Transverse colon (tissue), 4 donors: ENCODE measurements around the gene PPFIA3. TPM values are rescaled to one million over a fixed set of nuclear protein-coding genes. Genes with fewer than 3 reads are reported as not detected.
A peak's percentile ranks its signal among the peaks of the same experiment; 100 is the strongest.

Experiments
- DNase-seq: peaks from one replicate; pipeline ENCODE4 v3.0.0-alpha.2; 2019
- H3K27ac ChIP-seq, 4 donors: fragments of 200-600 bp; sonication (generic); 2 replicates each; pipeline ENCODE4 v1.5.1; 2016 to 2018; ENCODE audit warnings: inconsistent platforms in 4 of 4
- H3K27me3 ChIP-seq: fragments of 200-600 bp; sonication (generic); 2 replicates; pipeline ENCODE4 v1.5.1; 2017; ENCODE audit warnings: inconsistent platforms
- H3K36me3 ChIP-seq, 4 donors: fragments of 200-600 bp; sonication (generic); 2 replicates each; pipeline ENCODE4 v1.5.1; 2017 to 2019; ENCODE audit warnings: inconsistent platforms in 4 of 4
- H3K4me1 ChIP-seq, 4 donors: fragments of 200-600 bp; sonication (generic); 2 replicates each; pipeline ENCODE4 v1.5.1; 2017 to 2020; ENCODE audit warnings: inconsistent platforms in 4 of 4
- H3K4me3 ChIP-seq, 4 donors: fragments of 200-600 bp; sonication (generic); 1 replicate in 1 of 4; 2 replicates in 3 of 4; pipeline versions ENCODE4 v1.5.1 to v1.6.1; 2017 to 2019; ENCODE audit warnings: inconsistent platforms in 4 of 4
- H3K9me3 ChIP-seq, 2 donors: fragments of 200-600 bp; sonication (generic); 2 replicates each; pipeline ENCODE4 v1.5.1; 2017 to 2019; ENCODE audit warnings: inconsistent platforms in 2 of 2
- POLR2AphosphoS5 ChIP-seq, 3 donors: sonication (generic); formaldehyde crosslinking; IDR thresholded peaks; one replicate each; pipeline ENCODE4 v1.6.1; 2016; ENCODE audit warnings: antibody characterized with exemption in 3 of 3
- WGBS, 2 donors: methylation state at CpG; one replicate each; pipeline ENCODE4 v1.1.5; 2018; ENCODE audit warnings: low coverage in 1 of 2; 5-methylcytosine and 5-hydroxymethylcytosine counted together
- in situ Hi-C, 4 donors: fragments of 200-750 bp; cut with MboI; loops; one replicate each; pipeline versions ENCODE4 v1.15.0 to v1.15.1; 2017; ENCODE audit warnings: low sequenced_read_pairs in 3 of 4, low pct_ligation_motif_present in 1 of 4, low pct_unique_long_range_greater_than_20kb in 1 of 4
- intact Hi-C: fragments of 100-400 bp; cut with DNase I; formaldehyde crosslinking; loops from one replicate; pipeline ENCODE4 v1.15.1; 2023; ENCODE audit warnings: low total_unique reads
- small RNA-seq, 4 donors: library from RNA; depleted of rRNA; stranded (forward); fragments of <200 nt; gene quantifications; one replicate each; pipeline ENCODE3, GENCODE V24; 2016
- total RNA-seq, 4 donors: library from RNA; depleted of rRNA; stranded (reverse); fragments of >200 nt; gene quantifications; one replicate each; pipeline ENCODE4 v1.1.0, GENCODE V29; 2016
- TF ChIP-seq, protein P1 (sequence below), 5 experiments: fragments of 200-600 bp in 3 of 5; fragments of 450-650 bp in 2 of 5; sonication (generic) in 3 of 5; IDR thresholded peaks; 1 replicate in 2 of 5; 2 replicates in 3 of 5; pipeline ENCODE4 v1.5.1; 2016 to 2017; ENCODE audit warnings: antibody characterized with exemption in 5 of 5, inconsistent platforms in 3 of 5, mild to moderate bottlenecking in 2 of 5, moderate library complexity in 1 of 5

Gene PPFIA3
- total RNA-seq, 4 donors from 2014 or later, result 18.6 to 106 (median 19.9) TPM

DNA sequence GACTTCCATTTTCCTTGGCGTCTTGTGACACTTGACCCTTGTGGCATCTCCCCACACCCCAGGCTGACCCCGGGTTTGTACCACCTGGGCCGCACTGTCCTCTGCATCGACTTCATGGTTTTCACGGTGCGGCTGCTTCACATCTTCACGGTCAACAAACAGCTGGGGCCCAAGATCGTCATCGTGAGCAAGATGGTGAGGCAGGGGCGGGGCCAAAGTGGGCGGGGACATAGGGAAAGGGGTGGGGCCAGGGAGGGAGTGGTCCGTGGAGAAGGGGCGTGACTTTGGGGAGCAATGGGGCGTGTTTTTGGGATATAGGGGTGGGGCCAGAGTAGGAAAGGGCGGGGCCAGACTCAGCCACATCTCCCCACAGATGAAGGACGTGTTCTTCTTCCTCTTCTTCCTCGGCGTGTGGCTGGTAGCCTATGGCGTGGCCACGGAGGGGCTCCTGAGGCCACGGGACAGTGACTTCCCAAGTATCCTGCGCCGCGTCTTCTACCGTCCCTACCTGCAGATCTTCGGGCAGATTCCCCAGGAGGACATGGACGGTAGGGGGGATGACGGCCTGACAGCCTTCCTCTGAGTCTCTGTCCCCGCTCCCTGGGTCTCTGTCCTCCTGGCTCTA is 81.0 kb downstream of the PPFIA3 start:
- in situ Hi-C loops, result loop anchor here in 3 of 4 donors (10.0 to 25.0 kb wide), 3 partner anchors 106 to 116 kb away; partner anchors contain the start of gene SNRNP70 (in 2 of the 3)
- Histone ChIP-seq H3K27me3 (no peaks in the 10 kb centered on the region), H3K36me3 (peaks cover 0 to 20% (median 9%) of the 10 kb centered on the region in 4 donors), H3K9me3 (no peaks in the 10 kb centered on the region), H3K4me1 (peaks cover 9 to 65% (median 47%) of the 10 kb centered on the region in 4 donors), H3K27ac (peak overlapping the region; percentile 64 to 84 (median 70)), H3K4me3 (no peak overlapping the region)
- intact Hi-C loops, result loop anchor here (5.0 kb wide), 1 partner anchor 103 kb away; no protein-coding TSS in a partner anchor
- peak; percentile 61 for DNase-seq
- WGBS, 2 donors, result 86% methylated on average over 29 of the region's 29 CpGs; no CpG with 5 or more reads in 1 of the 2 donors
- peak in 1 of 3 donors; percentile 16 for TF ChIP-seq POLR2AphosphoS5 (IDR thresholded peaks at IDR 0.05)
- TF ChIP-seq, protein P1, sequence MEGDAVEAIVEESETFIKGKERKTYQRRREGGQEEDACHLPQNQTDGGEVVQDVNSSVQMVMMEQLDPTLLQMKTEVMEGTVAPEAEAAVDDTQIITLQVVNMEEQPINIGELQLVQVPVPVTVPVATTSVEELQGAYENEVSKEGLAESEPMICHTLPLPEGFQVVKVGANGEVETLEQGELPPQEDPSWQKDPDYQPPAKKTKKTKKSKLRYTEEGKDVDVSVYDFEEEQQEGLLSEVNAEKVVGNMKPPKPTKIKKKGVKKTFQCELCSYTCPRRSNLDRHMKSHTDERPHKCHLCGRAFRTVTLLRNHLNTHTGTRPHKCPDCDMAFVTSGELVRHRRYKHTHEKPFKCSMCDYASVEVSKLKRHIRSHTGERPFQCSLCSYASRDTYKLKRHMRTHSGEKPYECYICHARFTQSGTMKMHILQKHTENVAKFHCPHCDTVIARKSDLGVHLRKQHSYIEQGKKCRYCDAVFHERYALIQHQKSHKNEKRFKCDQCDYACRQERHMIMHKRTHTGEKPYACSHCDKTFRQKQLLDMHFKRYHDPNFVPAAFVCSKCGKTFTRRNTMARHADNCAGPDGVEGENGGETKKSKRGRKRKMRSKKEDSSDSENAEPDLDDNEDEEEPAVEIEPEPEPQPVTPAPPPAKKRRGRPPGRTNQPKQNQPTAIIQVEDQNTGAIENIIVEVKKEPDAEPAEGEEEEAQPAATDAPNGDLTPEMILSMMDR (IDR thresholded peaks at IDR 0.05), result no peak

Small RNA genes lying within 50 kb of the gene (small RNA-seq; reads per million reads assigned to genes)
- 0 reads per million in 4 donors for gene RN7SL708P

Other genes with a start within 250 kb of the PPFIA3 start
- gene PPP1R15A, start 247.1 kb upstream of the PPFIA3 start, total RNA-seq, result 100 to 1,000 TPM in 1 of 4 donors, 10 to 100 TPM in 3; 49.4 to 109 (median 69.5) TPM
- not detected for gene TULP2, start 220.8 kb upstream of the PPFIA3 start, total RNA-seq
- gene NUCB1, start 219.2 kb upstream of the PPFIA3 start, total RNA-seq, result 100 to 1,000 TPM; 135 to 196 (median 174) TPM
- 1 to 10 TPM in 2 of 4 donors, not detected in 2; 3.4 to 4.9 TPM for gene DHDH, start 185.8 kb upstream of the PPFIA3 start, total RNA-seq
- gene BAX, start 164.7 kb upstream of the PPFIA3 start, total RNA-seq, result 100 to 1,000 TPM in 2 of 4 donors, 10 to 100 TPM in 2; 74.5 to 152 (median 112) TPM
- gene FTL, start 154.2 kb upstream of the PPFIA3 start, total RNA-seq, result 1,000 to 10,000 TPM; 3,057 to 3,935 (median 3,837) TPM
- 100 to 1,000 TPM in 1 of 4 donors, 10 to 100 TPM in 3; 31.8 to 107 (median 40.9) TPM for gene GYS1, start 126.2 kb upstream of the PPFIA3 start, total RNA-seq
- 10 to 100 TPM; 48.6 to 66.9 (median 59.4) TPM for gene RUVBL2, start 125.7 kb upstream of the PPFIA3 start, total RNA-seq
- gene LHB, start 102.5 kb upstream of the PPFIA3 start, total RNA-seq, result 1 to 10 TPM in 1 of 4 donors, not detected in 3; 1.4 TPM
- not detected for gene CGB3, start 95.2 kb upstream of the PPFIA3 start, total RNA-seq
- not detected for gene CGB2, start 87.7 kb upstream of the PPFIA3 start, total RNA-seq
- not detected for gene CGB1, start 82.6 kb upstream of the PPFIA3 start, total RNA-seq
- gene CGB5, start 75.7 kb upstream of the PPFIA3 start, total RNA-seq, result not detected
- gene CGB8, start 70.4 kb upstream of the PPFIA3 start, total RNA-seq, result not detected
- under 1 TPM in 1 of 4 donors, not detected in 3; 0.20 TPM for gene CGB7, start 61.8 kb upstream of the PPFIA3 start, total RNA-seq
- gene NTF4, start 54.7 kb upstream of the PPFIA3 start, total RNA-seq, result not detected
- under 1 TPM in 1 of 4 donors, not detected in 3; 0.14 TPM for gene KCNA7, start 46.8 kb upstream of the PPFIA3 start, total RNA-seq
- 100 to 1,000 TPM; 216 to 682 (median 292) TPM for gene SNRNP70, start 34.1 kb upstream of the PPFIA3 start, total RNA-seq
- 10 to 100 TPM; 14.2 to 92.8 (median 39.8) TPM for gene LIN7B, start 5.2 kb upstream of the PPFIA3 start, total RNA-seq
- gene C19orf73, start 401 bp upstream of the PPFIA3 start, total RNA-seq, result 10 to 100 TPM in 1 of 4 donors, 1 to 10 TPM in 2, not detected in 1; 7.5 to 12.5 (median 8.2) TPM
- under 1 TPM in 2 of 4 donors, not detected in 2; 0.16 to 0.82 TPM for gene HRC, start 35.9 kb downstream of the PPFIA3 start, total RNA-seq
- 100 to 1,000 TPM; 247 to 884 (median 568) TPM for gene TRPM4, start 38.2 kb downstream of the PPFIA3 start, total RNA-seq
- gene SLC6A16, start 205.6 kb downstream of the PPFIA3 start, total RNA-seq, result under 1 TPM in 3 of 4 donors, not detected in 1; 0.40 to 0.75 (median 0.48) TPM
- 10 to 100 TPM in 3 of 4 donors, 1 to 10 TPM in 1; 8.5 to 24.0 (median 13.3) TPM for gene CD37, start 215.9 kb downstream of the PPFIA3 start, total RNA-seq
- 10 to 100 TPM in 3 of 4 donors, 1 to 10 TPM in 1; 5.6 to 20.3 (median 10.9) TPM for gene TEAD2, start 242.9 kb downstream of the PPFIA3 start, total RNA-seq
- gene DKKL1, start 244.3 kb downstream of the PPFIA3 start, total RNA-seq, result 1 to 10 TPM in 1 of 4 donors, not detected in 3; 2.2 TPM